Retinal pigment epithelial cell (primary cell): ENCODE results near the gene CCDC117.

ENCODE experiments used
- DNase-seq: peaks from one replicate; pipeline ENCODE4 v3.0.0-alpha.2; 2010; ENCODE audit warnings: low read depth
- H3K4me3 ChIP-seq: 2 replicates; pipeline ENCODE4 v1.5.1; 2011; ENCODE audit warnings: mild to moderate bottlenecking, low read length, control low read depth, moderate library complexity
- TF ChIP-seq, protein P1 (sequence below): conservative IDR thresholded peaks from 2 replicates; pipeline ENCODE4 v1.5.1; 2011; ENCODE audit warnings: low read depth, low read length, control low read depth, inconsistent platforms

The CCDC117 gene

DNA sequence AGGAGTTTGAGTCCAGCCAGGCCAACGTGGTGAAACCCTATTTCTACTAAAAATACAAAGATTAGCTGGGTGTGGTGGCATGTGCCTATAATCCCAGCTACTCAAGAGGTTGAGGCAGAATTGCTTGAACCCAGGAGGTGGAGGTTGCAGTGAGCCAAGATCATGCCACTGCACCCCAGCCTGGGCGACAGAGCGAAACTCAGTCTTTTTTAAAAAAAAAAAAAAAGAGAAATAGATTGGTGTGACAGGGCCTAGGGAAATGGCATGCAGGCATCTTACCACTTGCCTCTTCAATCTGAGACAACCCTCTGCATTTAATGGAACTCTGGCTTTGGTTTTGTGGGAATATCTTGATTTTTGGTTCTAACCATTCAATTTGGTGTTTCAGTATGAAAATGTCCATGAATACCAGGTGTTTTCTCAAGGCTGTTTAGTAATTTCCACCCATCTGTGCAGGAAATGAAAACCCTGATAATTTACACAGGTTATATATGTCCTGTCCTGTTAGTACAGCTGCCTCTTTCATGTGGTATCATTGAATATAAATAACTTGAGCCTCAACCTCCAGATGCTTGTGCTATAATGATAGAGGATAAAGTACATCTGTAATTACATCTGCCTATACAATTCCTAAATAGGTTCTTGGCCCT, 19.5 kb downstream of the CCDC117 start:
- TF ChIP-seq, protein P1, sequence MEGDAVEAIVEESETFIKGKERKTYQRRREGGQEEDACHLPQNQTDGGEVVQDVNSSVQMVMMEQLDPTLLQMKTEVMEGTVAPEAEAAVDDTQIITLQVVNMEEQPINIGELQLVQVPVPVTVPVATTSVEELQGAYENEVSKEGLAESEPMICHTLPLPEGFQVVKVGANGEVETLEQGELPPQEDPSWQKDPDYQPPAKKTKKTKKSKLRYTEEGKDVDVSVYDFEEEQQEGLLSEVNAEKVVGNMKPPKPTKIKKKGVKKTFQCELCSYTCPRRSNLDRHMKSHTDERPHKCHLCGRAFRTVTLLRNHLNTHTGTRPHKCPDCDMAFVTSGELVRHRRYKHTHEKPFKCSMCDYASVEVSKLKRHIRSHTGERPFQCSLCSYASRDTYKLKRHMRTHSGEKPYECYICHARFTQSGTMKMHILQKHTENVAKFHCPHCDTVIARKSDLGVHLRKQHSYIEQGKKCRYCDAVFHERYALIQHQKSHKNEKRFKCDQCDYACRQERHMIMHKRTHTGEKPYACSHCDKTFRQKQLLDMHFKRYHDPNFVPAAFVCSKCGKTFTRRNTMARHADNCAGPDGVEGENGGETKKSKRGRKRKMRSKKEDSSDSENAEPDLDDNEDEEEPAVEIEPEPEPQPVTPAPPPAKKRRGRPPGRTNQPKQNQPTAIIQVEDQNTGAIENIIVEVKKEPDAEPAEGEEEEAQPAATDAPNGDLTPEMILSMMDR = no peak
- no peak for DNase-seq
- no peak overlapping the region for H3K4me3 ChIP-seq

DNA sequence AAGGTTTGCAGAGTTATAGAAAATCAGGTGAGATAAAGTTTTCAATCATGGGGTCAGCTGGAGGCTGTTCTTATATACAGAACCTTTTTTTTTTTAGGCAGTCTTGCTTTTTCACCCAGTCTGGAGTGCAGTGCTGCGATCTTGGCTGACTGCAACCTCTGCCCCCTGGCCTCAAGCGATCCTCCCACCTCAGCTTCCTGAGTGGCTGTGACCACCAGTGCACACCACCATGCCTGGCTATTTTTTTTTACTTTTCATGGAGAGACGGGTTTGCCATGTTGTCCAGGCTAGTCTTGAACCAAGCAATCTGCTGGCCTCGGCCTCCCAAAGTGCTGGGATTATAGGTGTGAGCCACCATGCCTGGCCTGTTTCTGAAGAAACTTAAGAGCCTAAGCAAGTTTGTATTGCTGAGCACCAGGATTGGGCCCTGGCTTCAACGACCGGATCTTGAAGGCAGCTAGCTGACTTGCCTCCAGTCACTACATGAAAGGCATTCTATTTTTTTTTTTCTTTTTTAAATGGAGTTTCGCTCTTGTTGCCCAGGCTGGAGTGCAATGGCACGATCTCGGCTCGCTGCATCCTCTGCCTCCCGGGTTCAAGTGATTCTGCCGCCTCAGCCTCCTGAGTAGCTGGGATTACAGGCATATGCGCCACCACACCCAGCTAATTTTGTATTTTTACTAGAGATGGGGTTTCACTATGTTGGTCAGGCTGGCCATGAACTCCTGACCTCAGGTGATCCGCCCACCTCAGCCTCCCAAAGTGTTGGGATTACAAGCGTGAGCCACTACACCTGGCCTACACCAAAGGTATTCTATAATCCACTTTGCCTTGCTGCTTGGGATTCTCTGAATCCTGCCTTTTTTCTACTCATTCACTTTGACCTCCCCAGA, 20.2 kb downstream of the CCDC117 start:
- H3K4me3 ChIP-seq = no peak overlapping the region
- DNase-seq = no peak
- TF ChIP-seq, protein P1 = no peak

DNA sequence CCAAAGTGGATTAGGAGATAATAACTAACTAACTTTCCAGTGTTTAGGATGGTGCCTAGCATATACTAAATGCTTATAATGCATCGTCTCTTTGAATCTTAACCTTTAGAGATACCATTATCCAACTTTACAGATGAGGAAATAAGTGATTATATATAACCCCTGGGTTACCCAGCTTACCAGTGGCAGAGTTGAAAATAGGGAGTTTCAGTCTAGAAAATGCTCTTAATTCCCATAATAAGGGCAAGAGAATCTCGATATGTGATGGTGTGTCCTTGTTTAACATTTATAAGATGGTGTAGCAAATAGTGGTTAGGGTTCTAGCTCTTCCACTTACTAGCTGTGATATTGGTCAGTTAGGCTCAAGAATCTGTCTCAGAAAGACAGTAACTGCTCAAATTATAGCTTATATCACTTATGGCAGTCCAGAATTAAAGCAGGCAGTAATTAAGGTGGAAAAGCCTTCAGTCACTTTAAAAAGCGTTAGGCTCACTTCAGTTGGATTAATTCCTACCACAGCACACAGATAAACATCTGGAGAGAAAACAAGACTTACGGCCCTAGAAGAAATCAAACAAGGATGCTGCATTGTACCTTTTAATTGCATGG, 21.6 kb downstream of the CCDC117 start:
- no peak overlapping the region for H3K4me3 ChIP-seq
- TF ChIP-seq, protein P1 = no peak
- no peak for DNase-seq

DNA sequence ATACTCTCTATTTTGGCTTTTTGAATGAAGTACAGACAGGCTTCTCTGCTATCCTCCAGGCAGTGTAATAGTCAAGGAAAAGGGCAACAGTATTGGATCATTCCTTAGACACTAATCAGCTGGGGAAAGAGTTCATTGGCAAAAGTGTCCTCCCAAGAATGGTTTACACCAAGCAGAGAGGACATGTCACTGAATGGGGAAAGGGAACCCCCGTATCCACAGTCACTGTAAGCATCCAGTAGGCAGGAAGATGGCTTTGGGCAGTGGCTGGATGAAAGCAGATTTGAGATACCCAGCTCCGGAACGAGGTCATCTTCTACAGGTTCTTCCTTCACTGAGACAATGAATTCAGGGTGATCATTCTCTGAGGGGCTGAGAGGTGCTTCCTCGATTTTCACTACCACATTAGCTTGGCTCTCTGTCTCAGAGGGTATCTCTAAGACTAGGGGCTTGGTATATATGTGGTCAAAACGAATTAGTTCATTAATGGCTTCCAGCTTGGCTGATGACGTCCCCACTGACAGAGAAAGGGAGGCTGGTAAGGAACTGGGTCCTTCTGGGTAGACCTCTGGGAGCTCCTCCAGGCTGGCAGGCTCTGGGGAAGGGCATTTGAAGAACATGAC, 22.7 kb downstream of the CCDC117 start:
- H3K4me3 ChIP-seq = no peak overlapping the region
- no peak for DNase-seq
- TF ChIP-seq, protein P1 = no peak

DNA sequence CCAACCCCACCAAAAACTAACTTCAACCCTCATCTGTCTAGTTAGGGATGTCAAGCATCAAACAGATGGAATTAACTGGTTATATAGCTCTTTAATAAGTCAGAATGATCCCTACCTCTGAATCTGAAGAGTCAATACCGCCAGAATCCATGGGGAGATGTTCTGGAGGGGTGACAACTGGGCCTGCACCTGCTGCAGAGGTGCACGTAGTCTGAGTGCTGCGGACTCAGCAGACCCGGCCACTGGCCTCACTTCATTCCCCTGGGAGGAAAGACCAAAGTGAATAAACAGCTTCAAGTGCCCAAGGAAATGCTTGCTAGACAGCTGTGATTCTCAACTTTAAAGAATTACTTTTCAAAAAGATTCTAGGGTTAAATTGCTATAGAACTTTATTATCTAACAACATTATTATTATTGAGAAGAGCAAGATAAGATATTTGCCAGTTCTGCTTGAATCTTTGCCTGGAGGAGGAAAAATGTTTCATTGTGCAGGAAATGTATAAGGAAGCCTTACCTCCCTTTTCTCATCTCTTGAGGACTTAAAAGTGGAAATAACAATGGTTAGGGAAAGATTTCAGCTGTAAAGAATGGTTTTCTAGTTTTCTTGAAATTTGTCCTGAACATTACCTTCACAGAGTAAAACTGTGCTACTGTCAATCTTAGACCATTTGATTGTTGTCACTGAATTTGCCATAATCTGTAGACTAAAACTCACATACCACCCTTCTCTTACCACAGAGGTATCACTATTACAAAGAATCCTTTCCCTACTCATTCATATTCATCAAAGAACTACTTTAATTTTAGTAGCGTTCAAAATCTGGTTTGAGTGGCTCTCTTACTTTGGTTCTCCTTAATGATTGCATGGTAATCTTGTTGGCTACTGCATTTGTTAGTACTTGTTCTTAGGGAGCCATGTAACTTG, 23.7 kb downstream of the CCDC117 start:
- no peak overlapping the region for H3K4me3 ChIP-seq
- TF ChIP-seq, protein P1 = no peak
- no peak for DNase-seq
